IMR-90 (cell line): ENCODE results near the gene NAB1. TPM values are rescaled to one million over a fixed set of nuclear protein-coding genes. Genes with fewer than 3 reads are reported as not detected.

Source experiments
- ATAC-seq: fragments of 200-7000 bp; cut with Tn5 transposase; 2 replicates; pipeline ENCODE4 v1.9.1; 2020; ENCODE audit warnings: low read depth, mild to moderate bottlenecking, moderate library complexity
- BruUV-seq: library from RNA; stranded (reverse); fragments of 400-500 nt; replicated peaks from 2 replicates; lab custom pipeline; 2021; lab: Mats Ljungman, UMichigan
- CTCF ChIA-PET: fragments of 300-600 bp; formaldehyde crosslinking; extraction: SDS; loops from one replicate; lab custom pipeline; 2021; ENCODE audit warnings: antibody characterized with exemption; lab: Yijun Ruan, JAX
- POLR2A ChIA-PET: fragments of 300-600 bp; sonication (Branson Sonifier 250); formaldehyde crosslinking; loops from one replicate; lab custom pipeline; 2022; ENCODE audit warnings: antibody characterized with exemption; ENCODE audit not compliant: unreplicated experiment; lab: Charles Lee
- DNase-seq: peaks from one replicate; pipeline ENCODE4 v3.0.0; 2013
- H2AFZ ChIP-seq: replicated peaks from 2 replicates; pipeline ENCODE3; 2013; ENCODE audit warnings: low read length, mild to moderate bottlenecking; ENCODE audit not compliant: poor library complexity
- H2AK5ac ChIP-seq: 2 replicates; pipeline ENCODE4 v1.6.1; 2013; ENCODE audit warnings: low read depth, low read length, inconsistent platforms
- H2AK9ac ChIP-seq: replicated peaks from 2 replicates; pipeline ENCODE3; 2013; ENCODE audit warnings: mild to moderate bottlenecking, low read depth, low read length, moderate library complexity; ENCODE audit not compliant: poor library complexity
- H2BK120ac ChIP-seq: 2 replicates; pipeline ENCODE4 v1.6.1; 2013; ENCODE audit warnings: low read depth, low read length, inconsistent platforms
- H2BK15ac ChIP-seq: 3 replicates; pipeline ENCODE4 v1.6.1; 2013; ENCODE audit warnings: low read depth, low read length, inconsistent platforms
- H2BK20ac ChIP-seq: 2 replicates; pipeline ENCODE4 v1.6.1; 2013; ENCODE audit warnings: low read depth, mild to moderate bottlenecking, inconsistent platforms, low read length, moderate library complexity
- H2BK5ac ChIP-seq: 2 replicates; pipeline ENCODE4 v1.6.1; 2013; ENCODE audit warnings: mild to moderate bottlenecking, low read depth, low read length, inconsistent platforms; ENCODE audit not compliant: poor library complexity, severe bottlenecking
- H3K14ac ChIP-seq: replicated peaks from 2 replicates; pipeline ENCODE4 v1.6.1; 2013; ENCODE audit warnings: low read depth, low read length, inconsistent platforms
- H3K18ac ChIP-seq: 2 replicates; pipeline ENCODE4 v1.6.1; 2013; ENCODE audit warnings: low read depth, low read length, control low read depth
- H3K23ac ChIP-seq: 2 replicates; pipeline ENCODE4 v1.6.1; 2013; ENCODE audit warnings: low read depth, low read length, inconsistent platforms
- H3K27ac ChIP-seq: 2 replicates; pipeline ENCODE4 v1.5.1; 2013; ENCODE audit warnings: mild to moderate bottlenecking, control low read depth, low read length; ENCODE audit not compliant: insufficient read depth
- H3K27me3 ChIP-seq: 2 replicates; pipeline ENCODE4 v1.6.1; 2013; ENCODE audit warnings: low read length; ENCODE audit not compliant: control insufficient read depth, insufficient read depth
- H3K36me3 ChIP-seq: 2 replicates; pipeline ENCODE4 v1.6.1; 2013; ENCODE audit warnings: low read length, mixed read lengths; ENCODE audit not compliant: control insufficient read depth, insufficient read depth
- H3K4ac ChIP-seq: 2 replicates; pipeline ENCODE4 v1.6.1; 2013; ENCODE audit warnings: low read depth, low read length, inconsistent platforms
- H3K4me1 ChIP-seq: 2 replicates; pipeline ENCODE4 v1.6.1; 2013; ENCODE audit warnings: low read length, mixed read lengths; ENCODE audit not compliant: control insufficient read depth, insufficient read depth
- H3K4me2 ChIP-seq: 2 replicates; pipeline ENCODE4 v1.6.1; 2013; ENCODE audit warnings: low read depth, mild to moderate bottlenecking, control low read depth, low read length, moderate library complexity
- H3K4me3 ChIP-seq: 2 replicates; pipeline ENCODE4 v1.5.1; 2013; ENCODE audit warnings: low read depth, mild to moderate bottlenecking, control low read depth, low read length, moderate library complexity; ENCODE audit not compliant: insufficient read depth
- H3K56ac ChIP-seq: 2 replicates; pipeline ENCODE4 v1.6.1; 2013; ENCODE audit warnings: low read length, inconsistent platforms; ENCODE audit not compliant: insufficient read depth; ENCODE audit errors: extremely low read depth
- H3K79me1 ChIP-seq, 2 experiments: 2 replicates each; pipeline ENCODE4 v1.6.1; 2013; ENCODE audit warnings: low read length in 2 of 2, inconsistent platforms in 1 of 2, low read depth in 1 of 2
- H3K9ac ChIP-seq: 2 replicates; pipeline ENCODE4 v1.6.1; 2013; ENCODE audit warnings: low read depth, low read length, control low read depth
- H3K9me1 ChIP-seq: 2 replicates; pipeline ENCODE4 v1.6.1; 2013; ENCODE audit warnings: low read length, inconsistent platforms; ENCODE audit not compliant: insufficient read depth
- H3K9me3 ChIP-seq: 2 replicates; pipeline ENCODE4 v1.6.1; 2013; ENCODE audit warnings: low read length; ENCODE audit not compliant: control insufficient read depth, insufficient read depth
- H4K20me1 ChIP-seq: 2 replicates; pipeline ENCODE4 v1.6.1; 2013; ENCODE audit warnings: low read length, inconsistent platforms; ENCODE audit not compliant: insufficient read depth
- H4K5ac ChIP-seq: 2 replicates; pipeline ENCODE4 v1.6.1; 2013; ENCODE audit warnings: mild to moderate bottlenecking, low read depth, low read length, control low read depth
- H4K8ac ChIP-seq, 2 experiments: 2 replicates each; pipeline ENCODE4 v1.6.1; 2013; ENCODE audit warnings: low read depth in 2 of 2, low read length in 2 of 2, control low read depth in 1 of 2, inconsistent platforms in 1 of 2
- H4K91ac ChIP-seq: 2 replicates; pipeline ENCODE4 v1.6.1; 2013; ENCODE audit warnings: low read depth, low read length, inconsistent platforms; ENCODE audit not compliant: insufficient read depth
- CHD1 ChIP-seq: IDR thresholded peaks from 2 replicates; pipeline ENCODE4 v1.6.1; 2012; ENCODE audit warnings: low read depth, low read length, improper control_type of control experiment
- FOS ChIP-seq: fragments of 150-350 bp; IDR thresholded peaks from 2 replicates; pipeline ENCODE4 v1.6.1; 2016; ENCODE audit warnings: low read depth, low read length
- MAZ ChIP-seq: IDR thresholded peaks from 2 replicates; pipeline ENCODE4 v1.6.1; 2012; ENCODE audit warnings: low read depth, mild to moderate bottlenecking, low read length, improper control_type of control experiment, moderate library complexity, borderline replicate concordance
- RAD21 ChIP-seq: IDR thresholded peaks from 2 replicates; pipeline ENCODE4 v1.6.1; 2012; ENCODE audit warnings: low read length, improper control_type of control experiment
- WGBS, 2 experiments: methylation state at CpG; one replicate each; pipeline versions ENCODE4 v1.1.5 to v1.1.7; 2013; ENCODE audit warnings: missing lambda C conversion rate in 2 of 2; ENCODE audit not compliant: insufficient read length in 1 of 2; ENCODE audit errors: extremely low coverage in 2 of 2; 5-methylcytosine and 5-hydroxymethylcytosine counted together
- dilution Hi-C: fragments of 300-500 bp; cut with HindIII; formaldehyde crosslinking; loops from one replicate; pipeline ENCODE4 v1.14.3; 2018; ENCODE audit warnings: low sequenced_read_pairs; ENCODE audit not compliant: unreplicated experiment
- in situ Hi-C: fragments of 300-500 bp; cut with MboI; formaldehyde crosslinking; loops from 3 replicates; pipeline ENCODE4 v1.14.3; 2019; ENCODE audit warnings: low sequenced_read_pairs, inconsistent platforms, mixed read lengths
- intact Hi-C: fragments of 100-400 bp; cut with micrococcal nuclease; formaldehyde crosslinking; loops from 2 replicates; pipeline ENCODE4 v1.10.0; 2022
- polyA plus RNA-seq, 3 experiments: library from polyadenylated mRNA; depleted of rRNA; stranded (reverse); fragments of >200 nt; gene quantifications; 2 replicates each; pipeline ENCODE4 v1.2.3, GENCODE V29; 2012; ENCODE audit warnings: low replicate concordance in 1 of 3
- total RNA-seq: library from RNA; depleted of rRNA; stranded (reverse); fragments of >200 nt; gene quantifications from 2 replicates; pipeline ENCODE4 v1.2.3, GENCODE V29; 2012

The NAB1 gene
- total and polyA plus RNA-seq, 2 of the 4 experiments (the other 2 are of a cell fraction), result 11.9 to 31.2 TPM

DNA sequence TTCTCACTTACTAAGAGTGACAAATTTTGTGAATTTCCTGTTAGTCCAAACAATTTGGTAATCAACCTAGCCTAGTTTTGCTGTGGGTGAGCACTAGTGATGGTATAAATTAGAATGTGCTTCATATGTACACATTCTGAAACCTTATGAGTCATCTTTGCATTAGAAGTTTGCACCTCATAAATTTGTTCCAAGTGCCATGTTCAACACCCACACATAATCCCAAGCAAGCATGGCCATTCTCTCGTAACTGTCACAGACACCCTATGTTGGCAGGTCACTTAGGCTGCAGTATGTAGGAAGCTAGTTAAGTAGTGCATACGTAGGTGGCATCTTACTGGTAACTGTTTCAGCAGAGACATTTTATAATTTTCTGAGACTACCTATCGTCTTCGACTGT is 46.9 kb downstream of the NAB1 start:
- ATAC-seq, result no peak
- no CpG with 5 or more reads among the region's 4 CpGs for WGBS, 2 experiments

More for the DNA sequence above, 46.9 kb downstream of the NAB1 start:
- Histone ChIP-seq H3K9me3 (no peaks in the 10 kb centered on the region), H4K8ac (no peak overlapping the region), H4K5ac (no peak overlapping the region), H2BK20ac (no peak overlapping the region), H3K4me2 (no peak overlapping the region), H3K56ac (no peak overlapping the region), H3K9ac (no peak overlapping the region), H3K23ac (no peak overlapping the region), H2AFZ (no peak overlapping the region), H3K18ac (no peak overlapping the region), H3K27ac (no peak overlapping the region), H3K14ac (no peak overlapping the region), H3K4ac (no peak overlapping the region), H3K27me3 (peaks cover 1% of the 10 kb centered on the region; the same call in 1 of the 2 replicates), H2BK120ac (no peak overlapping the region), H2BK15ac (no peak overlapping the region), H2BK5ac (no peak overlapping the region), H4K91ac (no peak overlapping the region), H2AK9ac (no peak overlapping the region), H3K79me1 (no peaks in the 10 kb centered on the region), H4K20me1 (no peaks in the 10 kb centered on the region), H2AK5ac (no peak overlapping the region), H3K4me1 (no peaks in the 10 kb centered on the region; the same call in 1 of the 2 replicates), H3K36me3 (peaks cover 2% of the 10 kb centered on the region; the same call in 1 of the 2 replicates), H3K9me1 (no peaks in the 10 kb centered on the region), H3K4me3 (no peak overlapping the region)
- BruUV-seq, result no TSS peak
- DNase-seq, result peak; percentile 17
- intact Hi-C loops, result no loop called here
- TF ChIP-seq FOS (0 out of 2 replicates have a peak, but pooled peaks have one; percentile 6), RAD21 (no peak), MAZ (no peak), CHD1 (no peak)
- in situ Hi-C loops, result no loop called here
- CTCF ChIA-PET, result no interaction called here
- POLR2A ChIA-PET, result no interaction called here
- dilution Hi-C loops, result no loop called here
